H9 (cell line): Measurements from ENCODE around the gene SCFD2. TPM values are rescaled to one million over a fixed set of nuclear protein-coding genes. Genes with fewer than 3 reads are reported as not detected.

Source experiments
- DNase-seq: peaks from one replicate; pipeline ENCODE4 v3.0.0-alpha.2; 2017
- H2AFZ ChIP-seq: one replicate; pipeline ENCODE4 v1.6.1; 2013; ENCODE audit warnings: mild to moderate bottlenecking, low read length, control low read depth, moderate library complexity
- H2AK5ac ChIP-seq: 2 replicates; pipeline ENCODE4 v1.6.1; 2013; ENCODE audit warnings: low read length, control low read depth, mixed read lengths; ENCODE audit not compliant: insufficient read length
- H2BK120ac ChIP-seq: one replicate; pipeline ENCODE4 v1.6.1; 2013; ENCODE audit warnings: low read depth, mild to moderate bottlenecking, low read length, control low read depth, inconsistent platforms; ENCODE audit not compliant: poor library complexity, severe bottlenecking
- H2BK12ac ChIP-seq: 2 replicates; pipeline ENCODE4 v1.6.1; 2013; ENCODE audit warnings: low read length, control low read depth, mixed read lengths, low read depth; ENCODE audit not compliant: insufficient read length
- H2BK15ac ChIP-seq: 2 replicates; pipeline ENCODE4 v1.6.1; 2013; ENCODE audit warnings: low read depth, low read length, control low read depth
- H2BK20ac ChIP-seq: one replicate; pipeline ENCODE4 v1.6.1; 2013; ENCODE audit warnings: low read depth, mild to moderate bottlenecking, low read length, control low read depth, inconsistent platforms; ENCODE audit not compliant: poor library complexity, severe bottlenecking
- H2BK5ac ChIP-seq: 2 replicates; pipeline ENCODE4 v1.6.1; 2013; ENCODE audit warnings: low read length, control low read depth, mixed read lengths; ENCODE audit not compliant: insufficient read length
- H3K14ac ChIP-seq: 2 replicates; pipeline ENCODE4 v1.6.1; 2013; ENCODE audit warnings: low read length, control low read depth; ENCODE audit not compliant: insufficient read depth
- H3K18ac ChIP-seq: 2 replicates; pipeline ENCODE4 v1.6.1; 2013; ENCODE audit warnings: low read depth, mild to moderate bottlenecking, mixed read lengths, low read length, control low read depth; ENCODE audit not compliant: insufficient read length
- H3K23ac ChIP-seq: 2 replicates; pipeline ENCODE4 v1.6.1; 2013; ENCODE audit warnings: low read length, control low read depth, mixed read lengths, low read depth; ENCODE audit not compliant: insufficient read length
- H3K23me2 ChIP-seq: 2 replicates; pipeline ENCODE4 v1.6.1; 2013; ENCODE audit warnings: low read depth, mild to moderate bottlenecking, mixed read lengths, low read length, control low read depth; ENCODE audit not compliant: insufficient read length, poor library complexity, severe bottlenecking
- H3K27ac ChIP-seq: 2 replicates; pipeline ENCODE4 v1.5.1; 2013; ENCODE audit warnings: low read length, control low read depth, mixed read lengths, low read depth; ENCODE audit not compliant: insufficient read length
- H3K27me3 ChIP-seq: 2 replicates; pipeline ENCODE4 v1.6.1; 2013; ENCODE audit warnings: low read length, control low read depth, inconsistent platforms; ENCODE audit not compliant: insufficient read depth
- H3K4ac ChIP-seq: 2 replicates; pipeline ENCODE4 v1.6.1; 2013; ENCODE audit warnings: low read depth, mild to moderate bottlenecking, control low read depth, inconsistent platforms, low read length, moderate library complexity
- H3K4me1 ChIP-seq: 2 replicates; pipeline ENCODE4 v1.6.1; 2013; ENCODE audit warnings: low read length, control low read depth, inconsistent platforms; ENCODE audit not compliant: insufficient read depth
- H3K4me2 ChIP-seq: 2 replicates; pipeline ENCODE4 v1.6.1; 2013; ENCODE audit warnings: low read length, control low read depth, mixed read lengths; ENCODE audit not compliant: insufficient read length, insufficient read depth
- H3K56ac ChIP-seq: 2 replicates; pipeline ENCODE4 v1.6.1; 2013; ENCODE audit warnings: low read depth, mild to moderate bottlenecking, mixed read lengths, low read length, control low read depth; ENCODE audit not compliant: insufficient read length
- H3K79me1 ChIP-seq: 2 replicates; pipeline ENCODE4 v1.6.1; 2013; ENCODE audit warnings: low read depth, mild to moderate bottlenecking, moderate library complexity, low read length, control low read depth, inconsistent platforms; ENCODE audit not compliant: insufficient read depth, poor library complexity, severe bottlenecking
- H3K79me2 ChIP-seq: 2 replicates; pipeline ENCODE4 v1.6.1; 2013; ENCODE audit warnings: low read length, control low read depth, inconsistent platforms; ENCODE audit not compliant: insufficient read depth
- H3K9ac ChIP-seq: 2 replicates; pipeline ENCODE4 v1.6.1; 2013; ENCODE audit warnings: low read length, control low read depth, mixed read lengths; ENCODE audit not compliant: insufficient read length; ENCODE audit errors: extremely low read depth
- H3K9me3 ChIP-seq: one replicate; pipeline ENCODE4 v1.6.1; 2013; ENCODE audit warnings: low read depth, low read length, inconsistent platforms; ENCODE audit not compliant: control insufficient read depth
- H3T11ph ChIP-seq: one replicate; pipeline ENCODE4 v1.6.1; 2013; ENCODE audit warnings: mild to moderate bottlenecking, low read length, control low read depth, inconsistent platforms
- H4K20me1 ChIP-seq: one replicate; pipeline ENCODE4 v1.6.1; 2013; ENCODE audit not compliant: control insufficient read depth, insufficient read length, insufficient read depth
- H4K5ac ChIP-seq: 2 replicates; pipeline ENCODE4 v1.6.1; 2013; ENCODE audit warnings: low read depth, mild to moderate bottlenecking, mixed read lengths, low read length, control low read depth; ENCODE audit not compliant: insufficient read length
- H4K8ac ChIP-seq: replicated peaks from 2 replicates; pipeline ENCODE4 v1.6.1; 2013; ENCODE audit warnings: low read length, control low read depth, mixed read lengths, low read depth; ENCODE audit not compliant: insufficient read length
- H4K91ac ChIP-seq: 2 replicates; pipeline ENCODE4 v1.6.1; 2013; ENCODE audit warnings: low read depth, mild to moderate bottlenecking, moderate library complexity, mixed read lengths, low read length, control low read depth; ENCODE audit not compliant: insufficient read length
- H3K27ac Mint-ChIP-seq, 3 experiments: 2 replicates in 2 of 3; 3 replicates in 1 of 3; pipeline ENCODE4 v1.8.0; 2020 to 2021; ENCODE audit warnings: mixed read lengths in 3 of 3, mild to moderate bottlenecking in 1 of 3, moderate library complexity in 1 of 3
- H3K27me3 Mint-ChIP-seq: 2 replicates; pipeline ENCODE4 v1.8.0; 2021; ENCODE audit warnings: low read depth, mild to moderate bottlenecking, moderate library complexity, mixed read lengths
- H3K36me3 Mint-ChIP-seq, 3 experiments: 2 replicates in 2 of 3; 3 replicates in 1 of 3; pipeline ENCODE4 v1.8.0; 2020 to 2021; ENCODE audit warnings: low read depth in 3 of 3, mixed read lengths in 3 of 3; ENCODE audit not compliant: insufficient read depth in 1 of 3
- H3K4me1 Mint-ChIP-seq, 2 experiments: 2 replicates each; pipeline ENCODE4 v1.8.0; 2020; ENCODE audit warnings: mixed read lengths in 2 of 2
- H3K4me3 Mint-ChIP-seq, 2 experiments: 2 replicates in 1 of 2; 3 replicates in 1 of 2; pipeline ENCODE4 v1.8.0; 2020 to 2021; ENCODE audit warnings: mild to moderate bottlenecking in 2 of 2, mixed read lengths in 2 of 2, moderate library complexity in 1 of 2
- H3K9me3 Mint-ChIP-seq, 2 experiments: 2 replicates in 1 of 2; 3 replicates in 1 of 2; pipeline ENCODE4 v1.8.0; 2020; ENCODE audit warnings: mild to moderate bottlenecking in 2 of 2, mixed read lengths in 2 of 2, moderate library complexity in 1 of 2
- CTCF ChIP-seq: fragments of 200-600 bp; sonication (generic); conservative IDR thresholded peaks from 3 replicates; pipeline ENCODE4 v1.8.0; 2021; ENCODE audit warnings: antibody characterized with exemption, mild to moderate bottlenecking
- WGBS: extraction: QIAGEN DNeasy Blood & Tissue Kit; methylation state at CpG from one replicate; pipeline ENCODE4 v1.1.7; 2013; ENCODE audit warnings: missing lambda C conversion rate, low lambda C conversion rate, mixed read lengths; ENCODE audit not compliant: insufficient read length; ENCODE audit errors: extremely low coverage; 5-methylcytosine and 5-hydroxymethylcytosine counted together
- total RNA-seq: library from RNA; stranded (reverse); gene quantifications from 2 replicates; pipeline ENCODE4 v1.2.1, GENCODE V29; 2021

The SCFD2 gene
- total RNA-seq, 1 experiment from 2014 or later: 10.1 TPM

GRCh38 chr4:53197772-53198142, 168.1 kb downstream of the SCFD2 start:
- H3K14ac ChIP-seq: no peak overlapping the region
- no peak for DNase-seq
- no peak overlapping the region for H3K4ac ChIP-seq
- no peaks in the 10 kb centered on the region for H3K36me3 Mint-ChIP-seq
- H2BK5ac ChIP-seq: no peak overlapping the region
- no peak overlapping the region for H3K23ac ChIP-seq
- no peaks in the 10 kb centered on the region for H3K9me3 Mint-ChIP-seq
- H3K4me3 Mint-ChIP-seq: no peak overlapping the region
- no peak overlapping the region for H4K8ac ChIP-seq
- H4K91ac ChIP-seq: no peak overlapping the region
- no peaks in the 10 kb centered on the region for H3K79me2 ChIP-seq
- no peak overlapping the region for H2AK5ac ChIP-seq
- H3K9ac ChIP-seq: no peak overlapping the region
- no peak overlapping the region for H2BK15ac ChIP-seq
- H4K5ac ChIP-seq: no peak overlapping the region
- no peak overlapping the region for H3T11ph ChIP-seq
- H3K27ac Mint-ChIP-seq: no peak overlapping the region
- no peak overlapping the region for H2BK120ac ChIP-seq
- no peak for TF ChIP-seq CTCF
- no peaks in the 10 kb centered on the region for H3K79me1 ChIP-seq
- H3K27me3 Mint-ChIP-seq: no peaks in the 10 kb centered on the region
- H4K20me1 ChIP-seq: no peaks in the 10 kb centered on the region
- H2BK12ac ChIP-seq: no peak overlapping the region
- WGBS: no CpG with 5 or more reads among the region's 1 CpG
- no peak overlapping the region for H3K18ac ChIP-seq
- no peaks in the 10 kb centered on the region for H3K27me3 ChIP-seq
- H2AFZ ChIP-seq: no peak overlapping the region
- no peak overlapping the region for H3K27ac ChIP-seq
- peaks cover 0 to 3% of the 10 kb centered on the region in 2 experiments; a peak in 1 of 4 replicates for H3K4me1 Mint-ChIP-seq
- no peaks in the 10 kb centered on the region for H3K9me3 ChIP-seq
- no peaks in the 10 kb centered on the region for H3K23me2 ChIP-seq
- no peaks in the 10 kb centered on the region for H3K4me1 ChIP-seq
- no peak overlapping the region for H3K56ac ChIP-seq
- H3K4me2 ChIP-seq: no peak overlapping the region
- H2BK20ac ChIP-seq: no peak overlapping the region
